ENCODE measurements around the gene MBD6.

Gene MBD6

GRCh38 chr12:57524814-57525614, 2.4 kb downstream of the MBD6 start:
- H3K4me3 ChIP-seq (ENCODE audit: low read length): no peak overlapping the region
- TF ChIP-seq ZNF274 (IDR thresholded peaks at IDR 0.05; ENCODE audit: low read depth, low read length): no peak

DNA sequence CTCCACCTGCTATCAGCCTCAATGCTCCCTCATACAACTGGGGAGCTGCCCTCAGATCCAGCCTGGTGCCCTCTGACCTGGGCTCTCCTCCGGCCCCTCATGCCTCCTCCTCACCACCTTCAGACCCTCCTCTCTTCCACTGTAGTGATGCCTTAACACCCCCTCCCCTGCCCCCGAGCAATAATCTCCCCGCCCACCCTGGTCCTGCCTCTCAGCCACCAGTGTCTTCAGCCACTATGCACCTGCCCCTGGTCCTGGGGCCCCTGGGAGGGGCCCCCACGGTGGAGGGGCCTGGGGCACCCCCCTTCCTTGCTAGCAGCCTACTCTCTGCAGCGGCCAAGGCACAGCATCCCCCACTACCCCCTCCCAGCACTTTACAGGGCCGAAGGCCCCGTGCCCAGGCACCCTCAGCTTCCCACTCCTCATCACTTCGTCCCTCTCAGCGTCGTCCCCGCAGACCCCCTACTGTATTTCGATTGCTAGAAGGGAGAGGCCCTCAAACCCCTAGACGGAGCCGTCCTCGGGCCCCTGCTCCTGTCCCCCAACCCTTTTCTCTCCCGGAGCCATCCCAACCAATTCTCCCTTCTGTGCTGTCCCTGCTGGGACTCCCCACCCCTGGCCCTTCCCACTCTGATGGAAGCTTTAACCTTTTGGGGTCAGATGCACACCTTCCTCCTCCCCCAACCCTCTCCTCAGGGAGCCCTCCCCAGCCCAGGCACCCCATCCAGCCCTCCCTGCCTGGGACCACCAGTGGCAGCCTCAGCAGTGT, 3.2 kb downstream of the MBD6 start:
- H3K4me3 ChIP-seq (ENCODE audit: low read length): no peak overlapping the region
- no peak for TF ChIP-seq ZNF274 (IDR thresholded peaks at IDR 0.05; ENCODE audit: low read depth, low read length)

- TF ChIP-seq ZNF274 (IDR thresholded peaks at IDR 0.05; ENCODE audit: low read depth, low read length): no peak
- no peak overlapping the region for H3K4me3 ChIP-seq (ENCODE audit: low read length)
Measured at GRCh38 chr12:57526477-57527126, 4.0 kb downstream of the MBD6 start.

GRCh38 chr12:57527184-57527583, 4.6 kb downstream of the MBD6 start:
- TF ChIP-seq ZNF274 (IDR thresholded peaks at IDR 0.05; ENCODE audit: low read depth, low read length): no peak
- no peak overlapping the region for H3K4me3 ChIP-seq (ENCODE audit: low read length)

DNA sequence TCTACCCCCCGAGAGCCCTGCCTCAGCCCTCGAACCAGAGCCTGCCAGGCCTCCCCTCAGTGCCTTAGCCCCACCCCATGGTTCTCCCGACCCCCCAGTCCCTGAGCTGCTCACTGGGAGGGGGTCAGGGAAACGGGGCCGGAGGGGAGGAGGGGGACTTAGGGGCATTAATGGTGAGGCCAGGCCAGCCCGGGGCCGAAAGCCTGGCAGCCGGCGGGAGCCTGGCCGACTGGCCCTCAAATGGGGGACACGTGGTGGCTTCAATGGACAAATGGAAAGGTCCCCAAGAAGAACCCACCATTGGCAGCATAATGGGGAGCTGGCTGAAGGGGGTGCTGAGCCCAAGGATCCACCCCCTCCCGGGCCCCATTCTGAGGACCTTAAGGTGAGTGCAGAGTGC, 5.6 kb downstream of the MBD6 start:
- no peak for TF ChIP-seq ZNF274 (IDR thresholded peaks at IDR 0.05; ENCODE audit: low read depth, low read length)
- no peak overlapping the region for H3K4me3 ChIP-seq (ENCODE audit: low read length)

DNA sequence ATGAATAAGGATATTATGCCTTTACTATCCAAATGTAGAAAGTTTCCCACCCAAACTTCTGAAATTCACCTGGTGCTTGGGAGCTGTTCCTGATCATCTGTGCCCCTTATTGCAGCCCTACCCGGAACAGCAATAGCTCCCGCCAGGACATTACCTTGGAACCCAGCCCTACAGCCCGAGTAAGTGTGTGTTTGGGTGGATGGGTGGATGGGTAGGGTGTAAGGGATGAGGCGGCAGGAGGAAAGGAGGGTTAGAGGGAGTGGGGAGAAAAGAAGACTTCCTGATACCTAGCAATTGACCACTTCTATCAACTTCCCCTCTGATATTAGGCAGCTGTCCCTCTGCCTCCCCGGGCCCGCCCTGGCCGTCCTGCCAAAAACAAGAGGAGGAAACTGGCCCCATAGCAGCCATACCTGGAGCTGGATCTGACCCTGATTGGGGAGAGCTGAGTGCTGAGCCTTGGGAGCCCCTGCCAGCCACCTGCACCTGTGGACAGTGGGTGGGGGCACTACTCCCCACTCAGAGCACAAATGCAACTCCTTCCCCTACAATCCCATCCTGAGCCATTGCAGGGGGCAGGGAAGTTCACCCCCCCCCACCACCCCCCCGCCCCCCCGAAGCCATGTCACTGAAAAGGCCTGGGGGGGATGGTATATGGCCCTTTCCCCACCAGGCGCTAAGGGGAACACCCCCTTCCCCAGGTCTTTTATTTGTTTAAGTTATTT, 6.4 kb downstream of the MBD6 start:
- no peak for TF ChIP-seq ZNF274 (IDR thresholded peaks at IDR 0.05; ENCODE audit: low read depth, low read length)
- H3K4me3 ChIP-seq (ENCODE audit: low read length): no peak overlapping the region

DNA sequence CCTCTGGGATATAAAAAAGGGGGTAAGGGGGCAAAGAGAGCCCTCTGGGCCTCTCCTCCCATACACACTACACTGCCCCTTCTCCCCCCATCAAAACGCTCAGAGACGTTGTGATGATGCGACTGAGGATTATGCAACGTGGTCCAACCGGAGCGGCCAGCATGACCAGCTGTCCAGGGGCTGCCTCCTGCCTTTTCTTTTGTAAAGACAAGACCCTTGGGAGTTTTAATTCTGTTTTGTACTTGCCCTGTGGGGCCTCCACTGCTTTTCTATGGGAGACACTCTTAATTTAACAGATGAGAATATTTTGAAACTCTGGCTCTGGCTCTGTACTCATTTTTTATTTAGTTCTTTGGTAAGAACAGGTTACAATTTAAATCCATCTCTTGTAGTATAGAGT, 7.2 kb downstream of the MBD6 start:
- no peak overlapping the region for H3K4me3 ChIP-seq (ENCODE audit: low read length)
- TF ChIP-seq ZNF274 (IDR thresholded peaks at IDR 0.05; ENCODE audit: low read depth, low read length): no peak

DNA sequence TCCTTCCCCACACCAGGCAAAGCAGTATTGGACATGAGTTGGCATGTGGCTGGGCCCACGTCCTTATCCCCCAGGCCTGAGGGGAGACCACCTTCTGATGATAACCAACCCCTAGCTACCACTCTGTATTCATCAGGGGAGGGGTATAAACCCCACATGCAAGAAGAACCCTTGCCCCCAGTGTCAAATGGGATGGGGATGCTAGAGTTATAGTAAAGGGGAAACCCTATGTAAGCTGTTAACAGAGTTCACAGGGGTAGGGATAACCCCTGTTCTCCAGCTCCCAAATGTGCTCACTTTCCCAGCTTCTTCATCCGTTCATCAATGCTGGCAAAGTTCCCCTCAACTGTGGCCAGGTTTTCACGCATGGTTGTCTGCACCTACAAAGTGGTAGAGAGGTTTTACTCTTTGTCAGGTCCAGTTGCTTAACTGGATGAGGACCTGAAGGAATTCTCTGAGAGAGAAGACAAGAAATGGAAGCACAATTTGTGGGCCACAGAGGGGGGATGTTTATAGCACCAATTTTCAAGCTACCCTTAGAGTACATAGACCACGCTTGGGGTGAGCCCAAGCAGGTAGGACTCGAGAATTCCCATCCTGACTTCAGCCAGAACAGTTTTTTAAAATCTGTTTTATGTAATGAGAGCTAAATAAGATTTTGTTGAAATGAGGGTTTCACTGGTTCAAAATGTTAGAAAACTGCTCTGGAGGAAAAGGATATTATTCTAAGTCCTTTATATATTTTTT, 7.9 kb downstream of the MBD6 start:
- no peak for TF ChIP-seq ZNF274 (IDR thresholded peaks at IDR 0.05; ENCODE audit: low read depth, low read length)
- H3K4me3 ChIP-seq (ENCODE audit: low read length): no peak overlapping the region

DNA sequence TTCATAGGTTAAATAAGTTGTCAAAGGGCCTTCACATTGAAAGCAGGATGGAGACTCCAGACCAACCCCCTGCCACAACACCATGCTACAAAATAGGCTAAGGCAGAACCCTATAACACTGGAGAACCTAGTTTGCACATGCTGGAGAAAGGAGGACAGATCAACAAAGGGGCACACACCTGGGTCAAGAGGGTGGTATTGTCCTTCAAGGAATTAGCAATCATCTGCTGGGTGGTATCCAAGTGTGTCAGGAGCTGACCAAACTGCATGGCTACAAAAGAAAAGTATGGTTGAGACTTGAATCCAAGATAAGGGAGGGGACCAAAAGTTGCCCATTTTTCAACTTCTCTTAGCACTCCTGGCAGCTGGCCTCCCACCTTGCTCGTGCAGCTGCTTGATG, 9.2 kb downstream of the MBD6 start:
- TF ChIP-seq ZNF274 (IDR thresholded peaks at IDR 0.05; ENCODE audit: low read depth, low read length): no peak
- H3K4me3 ChIP-seq (ENCODE audit: low read length): no peak overlapping the region

DNA sequence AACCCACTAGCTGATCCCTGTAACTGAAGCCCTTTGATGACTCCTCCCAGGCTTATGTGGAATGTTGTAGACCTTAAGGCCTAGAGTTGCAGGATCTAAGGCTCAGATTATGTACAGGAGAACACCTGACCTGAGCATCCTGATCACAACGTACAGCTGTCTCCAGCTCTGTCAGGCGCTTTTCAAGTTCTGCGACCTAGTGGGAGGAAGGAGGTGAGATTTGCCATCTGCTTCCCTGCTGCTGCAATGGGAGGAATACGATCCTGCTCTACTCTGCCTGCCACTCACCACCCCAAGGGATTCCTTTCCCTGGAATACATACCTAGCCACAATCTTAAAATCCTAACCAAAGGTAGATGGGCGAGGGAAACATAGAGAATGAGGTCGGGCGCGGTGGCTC, 10.5 kb downstream of the MBD6 start:
- no peak for TF ChIP-seq ZNF274 (IDR thresholded peaks at IDR 0.05; ENCODE audit: low read depth, low read length)
- no peak overlapping the region for H3K4me3 ChIP-seq (ENCODE audit: low read length)

GRCh38 chr12:57534250-57534649, 11.6 kb downstream of the MBD6 start:
- no peak for TF ChIP-seq ZNF274 (IDR thresholded peaks at IDR 0.05; ENCODE audit: low read depth, low read length)

GRCh38 chr12:57534991-57535543, 12.4 kb downstream of the MBD6 start:
- no peak for TF ChIP-seq ZNF274 (IDR thresholded peaks at IDR 0.05; ENCODE audit: low read depth, low read length)

More at GRCh38 chr12:57534250-57534649, 11.6 kb downstream of the MBD6 start:
- no peak overlapping the region for H3K4me3 ChIP-seq (ENCODE audit: low read length)

More at GRCh38 chr12:57534991-57535543, 12.4 kb downstream of the MBD6 start:
- H3K4me3 ChIP-seq (ENCODE audit: low read length): no peak overlapping the region

All from GM08714 (cell line).